ENCODE measurements around the gene SDK2. TPM values are rescaled to one million over a fixed set of nuclear protein-coding genes. Genes with fewer than 3 reads are reported as not detected.

The SDK2 gene
- total and polyA plus RNA-seq, 9 of the 15 experiments (the other 6 are each of a cell fraction or from before 2014, with no cell fraction given): 0.04 TPM; not detected in 8

- no TSS peak for BruUV-seq (replicated peaks)
- H3K9ac ChIP-seq (ENCODE audit: insufficient read depth in 1 of 2, low read depth in 2 of 2, low read length in 2 of 2): no peak overlapping the region
- DNase-seq (ENCODE audit: extremely low read depth in 1 of 4, low spot score in 3 of 4) (no peak), FAIRE-seq (no peak), ATAC-seq (no peak)
- no peak overlapping the region for H2AFZ ChIP-seq (ENCODE audit: low read depth, low read length)
- H3K27me3 ChIP-seq (ENCODE audit: control insufficient read depth in 2 of 2, insufficient read depth in 2 of 2, low read length in 2 of 2): peaks cover 28 to 68% of the 10 kb centered on the region in 2 experiments
- ChIA-PET POLR2A (no interaction called here), CTCF (ENCODE audit: low intra/inter-chr PET ratio) (interaction anchor here (0.6 kb wide), 1 partner anchor 261 kb away, joined by 3 read pairs; no protein-coding TSS in a partner anchor)
- no peak overlapping the region for H3K4me2 ChIP-seq (ENCODE audit: insufficient read depth, low read length)
- no peak for TF ChIP-seq HSF4 (CRISPR knock-in tag; IDR thresholded peaks at IDR 0.05; ENCODE audit: borderline replicate concordance)
- no peak for TF ChIP-seq STAT5B (CRISPR knock-in tag; IDR thresholded peaks at IDR 0.05)
- no peak for TF ChIP-seq PTRF (tag; IDR thresholded peaks at IDR 0.05)
- TF ChIP-seq TRIM28 (IDR thresholded peaks at IDR 0.05): no peak
- TF ChIP-seq CLOCK (CRISPR knock-in tag; IDR thresholded peaks at IDR 0.05; ENCODE audit: borderline replicate concordance): no peak
- TF ChIP-seq GTF2B (IDR thresholded peaks at IDR 0.05; ENCODE audit: extremely low read depth, insufficient read length): no peak
- no peak for TF ChIP-seq PML (IDR thresholded peaks at IDR 0.05; ENCODE audit: low read length)
- no peak for TF ChIP-seq NR3C1 (CRISPR knock-in tag; IDR thresholded peaks at IDR 0.05)
- no peak for TF ChIP-seq ZNF274 (IDR thresholded peaks at IDR 0.05; ENCODE audit: borderline replicate concordance, low read depth, low read length)
- no peak for TF ChIP-seq ZNF449 (CRISPR knock-in tag; IDR thresholded peaks at IDR 0.05)
- no peak for TF ChIP-seq SNRNP70 (optimal IDR thresholded peaks at IDR 0.05; ENCODE audit: low read depth, low read length)
- TF ChIP-seq CEBPZ (IDR thresholded peaks at IDR 0.05; ENCODE audit: borderline replicate concordance, low read depth, low read length): no peak
- no peak for TF ChIP-seq NEUROD1 (IDR thresholded peaks at IDR 0.05; ENCODE audit: borderline replicate concordance, low read depth, low read length, partially characterized antibody)
- no peak overlapping the region for H3K4me3 ChIP-seq
- WGBS (ENCODE audit: insufficient coverage, low coverage, missing lambda C conversion rate): 0% methylated on average over 14 of the region's 19 CpGs
- H3K36me3 ChIP-seq (ENCODE audit: control insufficient read depth, insufficient read depth, low read length): no peaks in the 10 kb centered on the region
- H4K20me1 ChIP-seq (replicated peaks; ENCODE audit: control insufficient read depth, insufficient read depth, low read length): no peaks in the 10 kb centered on the region
- intact Hi-C loops (cut with micrococcal nuclease): loop anchor here (10.0 kb wide), 2 partner anchors 121 to 361 kb away; no protein-coding TSS in a partner anchor
- no peaks in the 10 kb centered on the region for H3K9me1 ChIP-seq (ENCODE audit: control insufficient read depth, insufficient read depth, low read length)
- in situ Hi-C loops (cut with MboI): no loop called here
- H3K27ac ChIP-seq (ENCODE audit: extremely low read depth, low read depth, low read length): no peak overlapping the region
- no peaks in the 10 kb centered on the region for H3K79me2 ChIP-seq (ENCODE audit: control insufficient read depth, insufficient read depth, low read length)
- H3K4me1 ChIP-seq (replicated peaks in 1 of 2; ENCODE audit: control insufficient read depth in 2 of 2, insufficient read depth in 2 of 2, low read length in 2 of 2): no peaks in the 10 kb centered on the region
- no peaks in the 10 kb centered on the region for H3K9me3 ChIP-seq (replicated peaks; ENCODE audit: control insufficient read depth, insufficient read depth, low read depth, low read length)
Measured at GRCh38 chr17:73423806-73424205, 220.4 kb downstream of the SDK2 start.

All from K562 (cell line).